Mucosa of descending colon (tissue), 3 donors: Measurements from ENCODE around the gene TMEM132C. TPM values are rescaled to one million over a fixed set of nuclear protein-coding genes. Genes with fewer than 3 reads are reported as not detected.

Source experiments
- ATAC-seq: fragments of 200-7000 bp; cut with Tn5 transposase; one replicate; pipeline ENCODE4 v1.9.1; 2020; ENCODE audit warnings: mild to moderate bottlenecking, moderate library complexity
- DNase-seq, 3 donors: peaks; one replicate each; pipeline ENCODE4 v3.0.0-alpha.2; 2020
- H3K36me3 ChIP-seq: fragments of 200-600 bp; one replicate; pipeline ENCODE4 v1.8.0; 2021; ENCODE audit warnings: low read depth, mild to moderate bottlenecking
- H3K4me1 ChIP-seq: fragments of 200-600 bp; one replicate; pipeline ENCODE4 v1.8.0; 2021; ENCODE audit warnings: low read depth, mild to moderate bottlenecking
- H3K4me3 ChIP-seq: fragments of 200-600 bp; one replicate; pipeline ENCODE4 v1.8.0; 2021; ENCODE audit warnings: mild to moderate bottlenecking
- H3K9me3 ChIP-seq: fragments of 200-600 bp; one replicate; pipeline ENCODE4 v1.8.0; 2021; ENCODE audit warnings: mild to moderate bottlenecking
- CTCF ChIP-seq: fragments of 200-600 bp; IDR thresholded peaks from one replicate; pipeline ENCODE4 v1.8.0; 2022; ENCODE audit warnings: antibody characterized with exemption, mild to moderate bottlenecking
- intact Hi-C, 2 donors: fragments of 100-400 bp; cut with DNase I in 1 of 2; cut with micrococcal nuclease in 1 of 2; formaldehyde crosslinking; loops; one replicate each; pipeline versions ENCODE4 v1.11.0 to v1.11.1; 2022; cut with DNase I, micrococcal nuclease
- total RNA-seq, 3 donors: library from RNA; stranded (reverse); fragmentation: NEBNext Ultra II Directional in 2 of 3; extraction: Animal tissue kit (Norgen Biotek cat#: 25700) in 2 of 3; gene quantifications; one replicate each; pipeline versions ENCODE4 v1.2.1 to v1.2.4, GENCODE V29; 2021 to 2023
- donor health status: DM: no; HTN: no; CAD: no; lungs with moderate emphysema.
- donor health status: DM: no; HTN: no; CAD: no.
- donor health status: DM: no; HTN: yes; CAD: no.

TMEM132C gene
- total RNA-seq, 3 donors from 2014 or later: 0.23 to 2.4 (median 1.2) TPM

- ATAC-seq (no peak), DNase-seq (no peak)
- Histone ChIP-seq H3K4me3 (no peak overlapping the region), H3K36me3 (no peaks in the 10 kb centered on the region), H3K4me1 (no peaks in the 10 kb centered on the region), H3K9me3 (no peaks in the 10 kb centered on the region)
- TF ChIP-seq CTCF: no peak
- intact Hi-C loops: no loop called here
Measured at GRCh38 chr12:128467882-128468281, 200.9 kb downstream of the TMEM132C start.

GRCh38 chr12:128468926-128469325, 202.0 kb downstream of the TMEM132C start:
- H3K4me3 ChIP-seq: no peak overlapping the region
- H3K36me3 ChIP-seq: no peaks in the 10 kb centered on the region
- no peak for ATAC-seq
- H3K4me1 ChIP-seq: no peaks in the 10 kb centered on the region
- intact Hi-C loops: no loop called here
- no peak for TF ChIP-seq CTCF
- H3K9me3 ChIP-seq: no peaks in the 10 kb centered on the region
- no peak for DNase-seq

- no peak for TF ChIP-seq CTCF
- Histone ChIP-seq H3K4me3 (no peak overlapping the region), H3K4me1 (no peaks in the 10 kb centered on the region), H3K36me3 (no peaks in the 10 kb centered on the region), H3K9me3 (no peaks in the 10 kb centered on the region)
- no peak for DNase-seq
- intact Hi-C loops: no loop called here
- no peak for ATAC-seq
Measured at GRCh38 chr12:128471491-128471890, 204.5 kb downstream of the TMEM132C start.

GRCh38 chr12:128474916-128475315, 207.9 kb downstream of the TMEM132C start:
- no peak for TF ChIP-seq CTCF

GRCh38 chr12:128476266-128476665, 209.3 kb downstream of the TMEM132C start:
- TF ChIP-seq CTCF: no peak
- ATAC-seq (no peak), DNase-seq (no peak)
- H3K4me3 ChIP-seq: no peak overlapping the region
- intact Hi-C loops: no loop called here
- no peaks in the 10 kb centered on the region for H3K9me3 ChIP-seq
- H3K36me3 ChIP-seq: no peaks in the 10 kb centered on the region
- H3K4me1 ChIP-seq: peaks cover 2% of the 10 kb centered on the region

More at GRCh38 chr12:128474916-128475315, 207.9 kb downstream of the TMEM132C start:
- intact Hi-C loops: no loop called here
- Histone ChIP-seq H3K4me3 (no peak overlapping the region), H3K36me3 (no peaks in the 10 kb centered on the region), H3K4me1 (peaks cover 2% of the 10 kb centered on the region), H3K9me3 (no peaks in the 10 kb centered on the region)
- ATAC-seq (no peak), DNase-seq (no peak)
